Measurements from ENCODE around the gene NEURL1. TPM values are rescaled to one million over a fixed set of nuclear protein-coding genes. Genes with fewer than 3 reads are reported as not detected.

NEURL1 gene
- total RNA-seq (2014; rRNA removed) (1.7 and 3.5 TPM in 2 replicates), Bru-seq, nascent RNA (percentile 45 among the genes with signal in this experiment), BruChase-seq, experiment 1, labeled RNA remaining after a 6-hour chase (percentile 41 among the genes with signal in this experiment), BruChase-seq, experiment 2, labeled RNA remaining after a 2-hour chase (percentile 32 among the genes with signal in this experiment)
- long read RNA-seq, full-length matches to known transcripts, result 1 of 15 reads
- long read RNA-seq, partial matches to known transcripts, result 4 of 15 reads
- long read RNA-seq, other reads (novel, unspliced or antisense), result 10 of 15 reads

DNA sequence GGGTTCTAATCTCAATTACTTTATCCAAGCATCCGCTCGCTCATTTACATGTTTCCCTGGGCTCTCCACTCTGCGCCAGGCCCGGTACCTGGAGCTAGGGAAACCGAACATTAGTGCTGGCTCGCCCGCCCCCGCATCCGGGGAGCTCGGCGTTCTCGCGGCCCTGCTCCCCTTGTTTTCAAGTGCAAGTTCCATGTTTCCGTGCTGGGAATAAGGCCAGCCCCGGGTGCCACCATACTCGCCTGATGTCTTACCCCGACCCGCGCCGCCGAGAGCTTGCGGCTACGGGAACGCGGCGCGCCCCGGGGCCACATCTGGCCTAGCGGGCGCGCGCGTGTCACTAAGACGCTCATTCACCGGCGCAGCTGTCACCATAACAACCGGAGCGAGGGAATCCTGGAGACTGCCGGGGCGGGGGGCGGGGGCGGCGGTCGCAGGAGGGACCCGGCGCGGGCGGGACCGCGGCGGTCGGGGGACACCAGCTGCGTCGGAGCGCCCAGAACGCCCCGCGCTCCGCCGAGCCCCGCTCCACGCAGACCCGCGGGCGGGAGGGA, at the start of gene NEURL1:
NEURL1 (plus strand) TSS at position 344 of the 554 bp plus-strand sequence. CDS start 683 bp downstream, outside the sequence.
- Histone ChIP-seq H3K4me3 (ENCODE audit: low read length) (peak within 1 kb of the TSS; percentile 61), H3K4me1 (ENCODE audit: insufficient read depth, low read length) (peaks cover 9% of the 10 kb centered on the region), H3F3A (ENCODE audit: low read length, unreplicated experiment) (no peaks in the 10 kb centered on the region), H4K20me1 (ENCODE audit: low read length) (no peaks in the 10 kb centered on the region), H3K27me3 (ENCODE audit: low read length) (peaks cover 23% of the 10 kb centered on the region), H3K9ac (ENCODE audit: low read length) (no peak within 1 kb of the TSS), H3K27ac (ENCODE audit: low read length) (no peak within 1 kb of the TSS), H3K4me2 (ENCODE audit: low read length) (peak within 1 kb of the TSS; percentile 77), H2AFZ (ENCODE audit: low read length) (peak within 1 kb of the TSS; percentile 57; the same call in 1 of the 2 replicates), H3K9me2 (replicated peaks; ENCODE audit: low read length) (no peaks in the 10 kb centered on the region), H3K9me3 (ENCODE audit: low read length) (no peaks in the 10 kb centered on the region), H3K36me3 (ENCODE audit: low read depth, low read length) (no peaks in the 10 kb centered on the region), H3K79me2 (ENCODE audit: low read length) (no peaks in the 10 kb centered on the region)
- DNase-seq (no peak), ATAC-seq (no peak)
- POLR2A ChIA-PET (ENCODE audit: unreplicated experiment), result no interaction called here
- TF ChIP-seq, protein P1, sequence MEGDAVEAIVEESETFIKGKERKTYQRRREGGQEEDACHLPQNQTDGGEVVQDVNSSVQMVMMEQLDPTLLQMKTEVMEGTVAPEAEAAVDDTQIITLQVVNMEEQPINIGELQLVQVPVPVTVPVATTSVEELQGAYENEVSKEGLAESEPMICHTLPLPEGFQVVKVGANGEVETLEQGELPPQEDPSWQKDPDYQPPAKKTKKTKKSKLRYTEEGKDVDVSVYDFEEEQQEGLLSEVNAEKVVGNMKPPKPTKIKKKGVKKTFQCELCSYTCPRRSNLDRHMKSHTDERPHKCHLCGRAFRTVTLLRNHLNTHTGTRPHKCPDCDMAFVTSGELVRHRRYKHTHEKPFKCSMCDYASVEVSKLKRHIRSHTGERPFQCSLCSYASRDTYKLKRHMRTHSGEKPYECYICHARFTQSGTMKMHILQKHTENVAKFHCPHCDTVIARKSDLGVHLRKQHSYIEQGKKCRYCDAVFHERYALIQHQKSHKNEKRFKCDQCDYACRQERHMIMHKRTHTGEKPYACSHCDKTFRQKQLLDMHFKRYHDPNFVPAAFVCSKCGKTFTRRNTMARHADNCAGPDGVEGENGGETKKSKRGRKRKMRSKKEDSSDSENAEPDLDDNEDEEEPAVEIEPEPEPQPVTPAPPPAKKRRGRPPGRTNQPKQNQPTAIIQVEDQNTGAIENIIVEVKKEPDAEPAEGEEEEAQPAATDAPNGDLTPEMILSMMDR (conservative IDR thresholded peaks at IDR 0.05; ENCODE audit: low read depth, low read length), result no peak
- no peak for TF ChIP-seq EZH2phosphoT487 (IDR thresholded peaks at IDR 0.05; ENCODE audit: borderline replicate concordance, low read length)
- TF ChIP-seq EZH2 (IDR thresholded peaks at IDR 0.05; ENCODE audit: low read length, unreplicated experiment), result no peak
- intact Hi-C loops (cut with micrococcal nuclease), result loop anchor here (5.0 kb wide), 1 partner anchor 99 kb away; no protein-coding TSS in a partner anchor
- CTCF ChIA-PET, result no interaction called here
- BruUV-seq (replicated peaks), result no TSS peak

DNA sequence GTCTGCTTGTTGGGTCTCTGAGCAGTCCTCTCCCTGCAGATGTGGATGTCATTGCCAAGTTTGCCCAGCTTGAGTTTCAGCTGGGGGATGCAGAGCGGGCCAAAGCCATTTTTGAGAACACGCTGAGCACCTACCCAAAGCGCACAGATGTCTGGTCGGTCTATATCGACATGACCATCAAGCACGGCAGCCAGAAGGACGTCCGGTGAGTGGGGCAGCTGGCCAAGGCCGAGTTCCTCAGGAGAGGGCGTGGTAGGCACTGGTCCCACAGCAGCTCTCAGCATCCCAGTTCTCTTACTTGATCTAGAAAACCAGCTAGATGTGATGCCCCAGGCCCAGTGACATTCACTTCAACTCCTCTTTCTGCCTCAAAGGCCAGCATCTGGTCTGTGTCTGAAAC, 49.0 kb upstream of the NEURL1 start:
- no peak overlapping the region for H3K4me2 ChIP-seq (ENCODE audit: low read length)
- ATAC-seq (no peak), DNase-seq (no peak)
- no peak overlapping the region for H3K4me3 ChIP-seq (ENCODE audit: low read length)
- POLR2A ChIA-PET (ENCODE audit: unreplicated experiment), result no interaction called here
- H3K4me1 ChIP-seq (ENCODE audit: insufficient read depth, low read length), result peaks cover 3% of the 10 kb centered on the region; the same call in 1 of the 2 replicates
- no peaks in the 10 kb centered on the region for H3K27me3 ChIP-seq (ENCODE audit: low read length)
- H3K27ac ChIP-seq (ENCODE audit: low read length), result no peak overlapping the region
- no peaks in the 10 kb centered on the region for H3F3A ChIP-seq (ENCODE audit: low read length, unreplicated experiment)
- H3K9me2 ChIP-seq (replicated peaks; ENCODE audit: low read length), result no peaks in the 10 kb centered on the region
- TF ChIP-seq, protein P1 (conservative IDR thresholded peaks at IDR 0.05; ENCODE audit: low read depth, low read length), result no peak
- no peak for TF ChIP-seq EZH2 (IDR thresholded peaks at IDR 0.05; ENCODE audit: low read length, unreplicated experiment)
- no peak for TF ChIP-seq EZH2phosphoT487 (IDR thresholded peaks at IDR 0.05; ENCODE audit: borderline replicate concordance, low read length)
- no peaks in the 10 kb centered on the region for H3K9me3 ChIP-seq (ENCODE audit: low read length)
- peaks cover 5% of the 10 kb centered on the region; the same call in 1 of the 2 replicates for H3K36me3 ChIP-seq (ENCODE audit: low read depth, low read length)
- no peaks in the 10 kb centered on the region for H4K20me1 ChIP-seq (ENCODE audit: low read length)
- CTCF ChIA-PET, result no interaction called here
- no peak overlapping the region for H3K9ac ChIP-seq (ENCODE audit: low read length)
- BruUV-seq (replicated peaks), result no TSS peak
- intact Hi-C loops (cut with micrococcal nuclease), result no loop called here
- H2AFZ ChIP-seq (ENCODE audit: low read length), result no peak overlapping the region
- H3K79me2 ChIP-seq (ENCODE audit: low read length), result no peaks in the 10 kb centered on the region

GRCh38 chr10:103445366-103445765, 48.1 kb upstream of the NEURL1 start:
- no peaks in the 10 kb centered on the region for H3K9me2 ChIP-seq (replicated peaks; ENCODE audit: low read length)
- no peaks in the 10 kb centered on the region for H3K79me2 ChIP-seq (ENCODE audit: low read length)
- BruUV-seq (replicated peaks), result no TSS peak
- no peak overlapping the region for H3K4me3 ChIP-seq (ENCODE audit: low read length)
- POLR2A ChIA-PET (ENCODE audit: unreplicated experiment), result no interaction called here
- CTCF ChIA-PET, result interaction anchor here (0.7 kb wide), 1 partner anchor 16 kb away, joined by 3 read pairs; no protein-coding TSS in a partner anchor
- H3K9ac ChIP-seq (ENCODE audit: low read length), result no peak overlapping the region
- H4K20me1 ChIP-seq (ENCODE audit: low read length), result no peaks in the 10 kb centered on the region
- H3K4me2 ChIP-seq (ENCODE audit: low read length), result no peak overlapping the region
- TF ChIP-seq EZH2phosphoT487 (IDR thresholded peaks at IDR 0.05; ENCODE audit: borderline replicate concordance, low read length) (no peak), EZH2 (IDR thresholded peaks at IDR 0.05; ENCODE audit: low read length, unreplicated experiment) (no peak)
- TF ChIP-seq, protein P1 (conservative IDR thresholded peaks at IDR 0.05; ENCODE audit: low read depth, low read length), result no peak
- no peak for DNase-seq
- H2AFZ ChIP-seq (ENCODE audit: low read length), result no peak overlapping the region
- H3K27me3 ChIP-seq (ENCODE audit: low read length), result no peaks in the 10 kb centered on the region
- no peak for ATAC-seq
- H3K27ac ChIP-seq (ENCODE audit: low read length), result no peak overlapping the region
- H3K36me3 ChIP-seq (ENCODE audit: low read depth, low read length), result peaks cover 5% of the 10 kb centered on the region; the same call in 1 of the 2 replicates
- H3F3A ChIP-seq (ENCODE audit: low read length, unreplicated experiment), result no peaks in the 10 kb centered on the region
- intact Hi-C loops (cut with micrococcal nuclease), result no loop called here
- H3K4me1 ChIP-seq (ENCODE audit: insufficient read depth, low read length), result peaks cover 7% of the 10 kb centered on the region
- H3K9me3 ChIP-seq (ENCODE audit: low read length), result no peaks in the 10 kb centered on the region

Data from PC-3 (cell line).